PFSK-1 (cell line): Measurements from ENCODE around the gene FOXP2.

Experiments used
- POLR2AphosphoS5 ChIP-seq: IDR thresholded peaks from 2 replicates; pipeline ENCODE4 v1.6.1; 2012; ENCODE audit warnings: low read depth, mild to moderate bottlenecking, control low read depth, low read length, moderate library complexity
- REST ChIP-seq, 2 experiments: IDR thresholded peaks; 2 replicates each; pipeline versions ENCODE4 v1.6.1 to v1.8.0; 2011 to 2012; ENCODE audit warnings: low read depth in 2 of 2, low read length in 2 of 2, control low read depth in 1 of 2, inconsistent platforms in 1 of 2, mild to moderate bottlenecking in 1 of 2, moderate library complexity in 1 of 2; ENCODE audit not compliant: insufficient read depth in 1 of 2

- no peak for TF ChIP-seq REST (IDR thresholded peaks at IDR 0.05; ENCODE audit: insufficient read depth in 1 of 2, low read depth in 2 of 2, low read length in 2 of 2)
- no peak for TF ChIP-seq POLR2AphosphoS5
These were observed 308.7 kb downstream of the FOXP2 start for GRCh38 chr7:114723308-114723707.
